OCI-LY1 (cell line): Measurements from ENCODE around the gene ANKRD6.

Experiments used
- EZH2 ChIP-seq: fragments of 200-600 bp; sonication (generic), shearing (Covaris generic); IDR thresholded peaks from 2 replicates; pipeline ENCODE4 v1.8.0; 2017; ENCODE audit warnings: borderline replicate concordance, mixed run types, mild to moderate bottlenecking, antibody characterized with exemption, low read length, moderate library complexity, mixed read lengths
- TF ChIP-seq, protein P1 (sequence below): fragments of 200-600 bp; sonication (generic), shearing (Covaris generic); IDR thresholded peaks from 2 replicates; pipeline ENCODE4 v1.5.1; 2017; ENCODE audit warnings: mild to moderate bottlenecking, antibody characterized with exemption, low read length, moderate library complexity, mixed read lengths

DNA sequence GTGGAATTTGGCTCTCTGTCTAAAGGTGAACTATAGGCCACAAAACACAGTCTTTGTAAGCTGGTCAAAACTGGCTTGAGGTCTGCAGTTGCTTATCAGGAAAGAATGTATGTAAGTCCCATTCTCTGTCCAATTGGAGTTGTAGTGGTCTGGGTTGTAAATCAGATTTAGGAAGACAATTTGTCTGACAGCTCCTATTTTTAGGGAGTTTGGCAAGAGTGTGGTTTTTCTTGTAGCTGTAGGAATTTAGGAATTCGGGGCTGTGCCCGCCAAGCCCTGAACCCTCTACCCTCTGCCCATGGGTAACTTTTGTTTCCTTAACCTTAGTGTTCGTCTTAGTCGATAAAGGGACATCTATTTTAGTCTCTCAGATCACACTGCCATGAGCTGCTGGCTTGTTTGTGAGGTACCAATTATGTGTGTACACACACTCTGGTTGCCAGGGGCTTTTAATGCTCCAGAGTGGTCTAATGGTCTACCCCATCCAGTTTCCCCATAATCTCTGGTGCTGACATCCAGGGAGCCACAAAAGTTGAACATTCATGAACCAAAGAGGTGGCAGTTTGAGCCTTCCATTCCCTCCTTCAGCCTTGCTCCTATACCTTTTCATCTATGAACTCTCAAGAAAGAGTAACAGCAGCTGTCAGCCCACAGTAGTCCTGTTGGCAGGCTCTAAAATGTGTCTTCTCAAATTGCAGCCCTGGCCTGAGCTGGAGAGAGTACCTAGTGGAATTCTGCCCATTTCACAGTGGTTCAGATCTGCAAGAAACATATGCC is 93.0 kb downstream of the ANKRD6 start:
- TF ChIP-seq, protein P1, sequence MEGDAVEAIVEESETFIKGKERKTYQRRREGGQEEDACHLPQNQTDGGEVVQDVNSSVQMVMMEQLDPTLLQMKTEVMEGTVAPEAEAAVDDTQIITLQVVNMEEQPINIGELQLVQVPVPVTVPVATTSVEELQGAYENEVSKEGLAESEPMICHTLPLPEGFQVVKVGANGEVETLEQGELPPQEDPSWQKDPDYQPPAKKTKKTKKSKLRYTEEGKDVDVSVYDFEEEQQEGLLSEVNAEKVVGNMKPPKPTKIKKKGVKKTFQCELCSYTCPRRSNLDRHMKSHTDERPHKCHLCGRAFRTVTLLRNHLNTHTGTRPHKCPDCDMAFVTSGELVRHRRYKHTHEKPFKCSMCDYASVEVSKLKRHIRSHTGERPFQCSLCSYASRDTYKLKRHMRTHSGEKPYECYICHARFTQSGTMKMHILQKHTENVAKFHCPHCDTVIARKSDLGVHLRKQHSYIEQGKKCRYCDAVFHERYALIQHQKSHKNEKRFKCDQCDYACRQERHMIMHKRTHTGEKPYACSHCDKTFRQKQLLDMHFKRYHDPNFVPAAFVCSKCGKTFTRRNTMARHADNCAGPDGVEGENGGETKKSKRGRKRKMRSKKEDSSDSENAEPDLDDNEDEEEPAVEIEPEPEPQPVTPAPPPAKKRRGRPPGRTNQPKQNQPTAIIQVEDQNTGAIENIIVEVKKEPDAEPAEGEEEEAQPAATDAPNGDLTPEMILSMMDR: no peak
- TF ChIP-seq EZH2: no peak
